NB4 (cell line): ENCODE measurements around the gene ADPRM.

Experiments
- MAX ChIP-seq: IDR thresholded peaks from 2 replicates; pipeline ENCODE4 v1.6.1; 2011; ENCODE audit warnings: low read depth, low read length
- MYC ChIP-seq: IDR thresholded peaks from 2 replicates; pipeline ENCODE4 v1.6.1; 2011; ENCODE audit warnings: low read depth, low read length
- POLR2A ChIP-seq: IDR thresholded peaks from 2 replicates; pipeline ENCODE4 v1.6.1; 2011; ENCODE audit warnings: mild to moderate bottlenecking; ENCODE audit not compliant: insufficient read length; ENCODE audit errors: extremely low read depth
- TF ChIP-seq, protein P1 (sequence below): IDR thresholded peaks from one replicate; pipeline ENCODE4 v1.5.1; 2012; ENCODE audit warnings: low read depth, low read length

DNA sequence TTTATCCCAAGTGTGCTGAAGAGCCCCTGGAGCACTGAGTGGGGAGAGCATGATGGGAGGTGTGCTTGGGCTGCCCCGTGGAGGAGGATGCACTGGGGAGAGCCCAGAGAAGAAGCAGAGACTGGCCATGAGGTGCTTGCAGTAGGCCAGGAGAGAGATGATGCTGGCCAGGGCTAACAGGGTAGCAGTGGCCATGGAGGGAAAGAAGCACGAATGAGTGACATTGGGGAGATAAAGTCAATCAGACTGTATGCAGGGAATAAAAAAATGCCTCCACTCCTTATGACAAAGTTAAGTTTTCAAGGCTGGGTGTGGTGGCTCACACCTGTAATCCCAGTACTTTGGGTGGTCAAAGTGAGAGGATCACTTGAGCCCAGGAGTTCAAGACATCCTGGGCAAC, 37.9 kb downstream of the ADPRM start:
- TF ChIP-seq, protein P1, sequence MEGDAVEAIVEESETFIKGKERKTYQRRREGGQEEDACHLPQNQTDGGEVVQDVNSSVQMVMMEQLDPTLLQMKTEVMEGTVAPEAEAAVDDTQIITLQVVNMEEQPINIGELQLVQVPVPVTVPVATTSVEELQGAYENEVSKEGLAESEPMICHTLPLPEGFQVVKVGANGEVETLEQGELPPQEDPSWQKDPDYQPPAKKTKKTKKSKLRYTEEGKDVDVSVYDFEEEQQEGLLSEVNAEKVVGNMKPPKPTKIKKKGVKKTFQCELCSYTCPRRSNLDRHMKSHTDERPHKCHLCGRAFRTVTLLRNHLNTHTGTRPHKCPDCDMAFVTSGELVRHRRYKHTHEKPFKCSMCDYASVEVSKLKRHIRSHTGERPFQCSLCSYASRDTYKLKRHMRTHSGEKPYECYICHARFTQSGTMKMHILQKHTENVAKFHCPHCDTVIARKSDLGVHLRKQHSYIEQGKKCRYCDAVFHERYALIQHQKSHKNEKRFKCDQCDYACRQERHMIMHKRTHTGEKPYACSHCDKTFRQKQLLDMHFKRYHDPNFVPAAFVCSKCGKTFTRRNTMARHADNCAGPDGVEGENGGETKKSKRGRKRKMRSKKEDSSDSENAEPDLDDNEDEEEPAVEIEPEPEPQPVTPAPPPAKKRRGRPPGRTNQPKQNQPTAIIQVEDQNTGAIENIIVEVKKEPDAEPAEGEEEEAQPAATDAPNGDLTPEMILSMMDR = no peak
- TF ChIP-seq POLR2A (no peak), MYC (no peak), MAX (no peak)
